Upper lobe of left lung (tissue), 6 donors: Measurements from ENCODE around the gene SPATA19. TPM values are rescaled to one million over a fixed set of nuclear protein-coding genes. Genes with fewer than 3 reads are reported as not detected.

Experiments
- ATAC-seq, 2 donors: fragments of 200-7000 bp; cut with Tn5 transposase; one replicate each; pipeline ENCODE4 v1.9.1; 2022; ENCODE audit warnings: mild to moderate bottlenecking in 2 of 2, moderate library complexity in 2 of 2; ENCODE audit not compliant: low FRiP score in 2 of 2
- DNase-seq, 2 donors: peaks; one replicate each; pipeline ENCODE4 v3.0.0-alpha.2; 2019 to 2020
- H3K27ac ChIP-seq, 4 donors: fragments of 200-600 bp; sonication (generic); one replicate each; pipeline ENCODE4 v1.5.1; 2016 to 2019
- H3K27me3 ChIP-seq, 4 donors: fragments of 200-600 bp; sonication (generic); one replicate each; pipeline ENCODE4 v1.5.1; 2017 to 2019
- H3K36me3 ChIP-seq, 4 donors: fragments of 200-600 bp; sonication (generic); one replicate each; pipeline ENCODE4 v1.5.1; 2016 to 2019
- H3K4me1 ChIP-seq, 4 donors: fragments of 200-600 bp; sonication (generic); one replicate each; pipeline ENCODE4 v1.5.1; 2018 to 2019
- H3K4me3 ChIP-seq, 4 donors: fragments of 200-600 bp; sonication (generic); one replicate each; pipeline ENCODE4 v1.5.1; 2017 to 2019; ENCODE audit warnings: mild to moderate bottlenecking in 2 of 4, moderate library complexity in 1 of 4
- H3K9me3 ChIP-seq, 4 donors: fragments of 200-600 bp; sonication (generic); one replicate each; pipeline ENCODE4 v1.5.1; 2018 to 2019
- CTCF ChIP-seq, 6 experiments: fragments of 450-650 bp in 4 of 6; fragments of 200-600 bp in 2 of 6; sonication (generic) in 2 of 6; IDR thresholded peaks; one replicate each; pipeline ENCODE4 v1.5.1; 2016 to 2019; ENCODE audit warnings: antibody characterized with exemption in 6 of 6
- EP300 ChIP-seq, 4 donors: sonication (generic); formaldehyde crosslinking; IDR thresholded peaks; one replicate each; pipeline ENCODE4 v1.5.1; 2017; ENCODE audit warnings: antibody characterized with exemption in 4 of 4, control low read depth in 2 of 4
- POLR2A ChIP-seq, 4 donors: fragments of 450-650 bp; IDR thresholded peaks; one replicate each; pipeline ENCODE4 v1.5.1; 2016 to 2017; ENCODE audit warnings: antibody characterized with exemption in 4 of 4, mild to moderate bottlenecking in 2 of 4
- POLR2AphosphoS5 ChIP-seq, 2 donors: sonication (generic); formaldehyde crosslinking; IDR thresholded peaks; one replicate each; pipeline ENCODE4 v1.5.1; 2017; ENCODE audit warnings: antibody characterized with exemption in 2 of 2
- WGBS, 2 donors: methylation state at CpG; one replicate each; pipeline ENCODE4 v1.1.5; 2017 to 2018; 5-methylcytosine and 5-hydroxymethylcytosine counted together
- total RNA-seq, 6 donors: library from RNA; depleted of rRNA in 4 of 6; stranded (reverse); fragments of >200 nt in 4 of 6; gene quantifications; one replicate each; pipeline versions ENCODE4 v1.1.0 to v1.2.1, GENCODE V29; 2016 to 2021
- donor health status: DM: no; HTN: no; CAD: no; lungs with moderate emphysema.
- donor health status: DM: no; HTN: yes; CAD: no; lungs with severe emphysema.

SPATA19 gene
- total RNA-seq, 6 donors from 2014 or later, result not detected

DNA sequence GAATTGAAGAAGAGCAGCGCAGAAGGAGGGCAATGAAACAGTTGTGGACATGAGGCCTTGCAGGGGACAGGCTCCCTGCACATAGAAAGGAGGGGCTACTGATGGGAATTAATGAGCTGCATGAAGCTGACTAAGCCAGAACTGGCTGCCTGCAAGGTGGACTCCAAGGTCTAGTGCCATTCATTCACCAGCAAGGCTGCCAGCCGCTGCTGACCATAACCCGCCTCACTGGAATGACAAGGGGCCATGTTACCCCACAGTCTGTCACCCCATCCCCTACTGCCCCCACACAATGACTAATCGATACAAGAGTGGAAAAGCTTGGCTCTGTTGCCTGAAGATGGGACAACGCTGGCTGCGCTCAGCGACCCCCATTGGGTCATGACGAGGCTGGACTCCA lies 44.6 kb downstream of the SPATA19 start:
- DNase-seq (no peak), ATAC-seq (no peak)
- Histone ChIP-seq H3K4me3 (no peak overlapping the region), H3K4me1 (no peaks in the 10 kb centered on the region), H3K36me3 (no peaks in the 10 kb centered on the region), H3K9me3 (peaks cover 0 to 1% (median 0%) of the 10 kb centered on the region in 4 donors), H3K27ac (no peak overlapping the region), H3K27me3 (no peaks in the 10 kb centered on the region)
- no peak for TF ChIP-seq CTCF (IDR thresholded peaks at IDR 0.05)
- no peak for TF ChIP-seq POLR2AphosphoS5 (IDR thresholded peaks at IDR 0.05)
- no peak for TF ChIP-seq POLR2A (IDR thresholded peaks at IDR 0.05)
- WGBS, 2 donors, result 90 to 95% methylated on average over 8 of the region's 8 CpGs

GRCh38 chr11:133797554-133797953 lies 47.8 kb downstream of the SPATA19 start:
- H3K4me3 ChIP-seq, result no peak overlapping the region
- H3K9me3 ChIP-seq, result peaks cover 0 to 21% (median 6%) of the 10 kb centered on the region in 4 donors
- H3K36me3 ChIP-seq, result no peaks in the 10 kb centered on the region
- 59 to 69% methylated on average over 6 of the region's 6 CpGs for WGBS, 2 donors
- no peak overlapping the region for H3K27ac ChIP-seq
- ATAC-seq (no peak), DNase-seq (peak in 1 of 2 donors; percentile 44)
- no peaks in the 10 kb centered on the region for H3K27me3 ChIP-seq
- TF ChIP-seq POLR2AphosphoS5 (IDR thresholded peaks at IDR 0.05) (no peak), CTCF (IDR thresholded peaks at IDR 0.05) (no peak), EP300 (IDR thresholded peaks at IDR 0.05) (no peak), POLR2A (IDR thresholded peaks at IDR 0.05) (no peak)
- no peaks in the 10 kb centered on the region for H3K4me1 ChIP-seq

GRCh38 chr11:133796043-133796795 lies 49.1 kb downstream of the SPATA19 start:
- H3K4me3 ChIP-seq, result no peak overlapping the region
- WGBS, 2 donors, result 90 to 96% methylated on average over 10 of the region's 10 CpGs
- peaks cover 0 to 21% (median 6%) of the 10 kb centered on the region in 4 donors for H3K9me3 ChIP-seq
- no peaks in the 10 kb centered on the region for H3K4me1 ChIP-seq
- ATAC-seq (no peak), DNase-seq (no peak)
- no peaks in the 10 kb centered on the region for H3K27me3 ChIP-seq
- TF ChIP-seq EP300 (IDR thresholded peaks at IDR 0.05), result no peak
- TF ChIP-seq POLR2A (IDR thresholded peaks at IDR 0.05), result no peak
- no peak for TF ChIP-seq CTCF (IDR thresholded peaks at IDR 0.05)
- no peak for TF ChIP-seq POLR2AphosphoS5 (IDR thresholded peaks at IDR 0.05)
- no peaks in the 10 kb centered on the region for H3K36me3 ChIP-seq
- H3K27ac ChIP-seq, result no peak overlapping the region

GRCh38 chr11:133795088-133795487 lies 50.2 kb downstream of the SPATA19 start:
- Histone ChIP-seq H3K9me3 (peaks cover 0 to 21% (median 6%) of the 10 kb centered on the region in 4 donors), H3K4me3 (no peak overlapping the region), H3K36me3 (no peaks in the 10 kb centered on the region), H3K27me3 (no peaks in the 10 kb centered on the region), H3K27ac (no peak overlapping the region), H3K4me1 (no peaks in the 10 kb centered on the region)
- 78 to 92% methylated on average over 2 of the region's 2 CpGs for WGBS, 2 donors
- ATAC-seq, result no peak
- no peak for DNase-seq
- TF ChIP-seq CTCF (IDR thresholded peaks at IDR 0.05) (no peak), EP300 (IDR thresholded peaks at IDR 0.05) (no peak), POLR2AphosphoS5 (IDR thresholded peaks at IDR 0.05) (no peak), POLR2A (IDR thresholded peaks at IDR 0.05) (no peak)

- 93 to 98% methylated on average over 2 of the region's 2 CpGs for WGBS, 2 donors
These were observed 51.1 kb downstream of the SPATA19 start for GRCh38 chr11:133794205-133794604.

More at GRCh38 chr11:133794205-133794604, 51.1 kb downstream of the SPATA19 start:
- Histone ChIP-seq H3K4me3 (no peak overlapping the region), H3K36me3 (no peaks in the 10 kb centered on the region), H3K27me3 (no peaks in the 10 kb centered on the region), H3K27ac (no peak overlapping the region), H3K4me1 (no peaks in the 10 kb centered on the region), H3K9me3 (peaks cover 0 to 21% (median 6%) of the 10 kb centered on the region in 4 donors)
- DNase-seq (no peak), ATAC-seq (no peak)
- TF ChIP-seq CTCF (IDR thresholded peaks at IDR 0.05) (no peak), POLR2A (IDR thresholded peaks at IDR 0.05) (no peak), POLR2AphosphoS5 (IDR thresholded peaks at IDR 0.05) (no peak), EP300 (IDR thresholded peaks at IDR 0.05) (no peak)
